Colon (tissue), 2 donors: ENCODE data around the gene CALHM2.

Experiments
- FAIRE-seq: peaks from 2 replicates; lab custom pipeline; 2012; peaks lifted over from hg19 to GRCh38; lab: Jason Lieb, UNC
- donor health status: control.
- donor health status: control.

Gene CALHM2

DNA sequence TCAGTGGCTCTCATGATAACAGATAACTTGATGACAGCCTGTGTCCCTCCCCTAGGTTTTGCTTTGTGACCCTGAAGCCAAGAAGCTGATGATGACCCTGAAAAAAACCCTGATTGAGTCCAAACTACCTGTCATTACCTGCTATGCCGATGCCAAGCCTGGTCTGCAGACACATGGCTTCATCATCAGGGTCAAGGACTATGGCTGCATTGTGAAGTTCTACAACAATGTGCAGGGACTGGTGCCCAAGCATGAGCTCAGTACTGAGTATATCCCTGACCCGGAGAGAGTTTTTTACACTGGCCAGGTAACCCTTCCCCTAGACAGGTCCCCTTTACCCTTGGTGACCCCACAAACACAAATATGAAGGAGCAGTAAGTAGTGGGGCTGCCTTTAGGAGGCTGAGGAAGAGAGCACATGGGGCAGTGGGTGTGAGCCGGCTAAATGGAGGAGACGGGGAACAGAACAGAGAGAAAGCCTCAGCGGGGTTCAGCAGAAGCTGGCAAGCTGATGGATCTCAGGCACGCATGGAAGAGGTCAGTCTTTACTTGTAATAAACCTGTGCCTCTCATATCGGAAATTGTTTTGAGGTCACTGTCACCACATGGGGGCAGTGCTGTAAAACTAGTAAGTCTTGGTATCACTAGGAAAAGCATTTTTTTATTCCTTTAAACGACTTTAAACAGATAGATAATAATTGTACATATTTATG is 35.6 kb downstream of the CALHM2 start:
- FAIRE-seq, result no peak

DNA sequence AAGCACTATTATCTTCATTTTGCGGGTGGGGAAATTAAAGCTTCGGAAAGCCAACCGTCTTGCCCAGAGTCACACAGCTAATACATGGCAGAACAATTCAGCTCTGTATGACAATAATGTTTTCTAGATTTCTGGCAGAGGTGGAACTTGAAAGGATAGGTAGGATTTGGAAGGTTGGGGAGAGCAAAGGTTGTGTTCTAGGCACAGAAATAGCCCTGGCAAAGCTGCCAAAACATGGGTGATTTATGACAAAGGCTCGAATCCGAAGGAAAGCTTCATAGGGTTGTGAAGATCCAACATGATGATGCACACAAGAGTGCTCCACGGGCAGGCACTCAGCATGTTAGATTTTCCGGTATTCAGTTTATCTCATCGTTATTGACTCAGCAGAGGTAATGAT is 36.6 kb downstream of the CALHM2 start:
- no peak for FAIRE-seq

DNA sequence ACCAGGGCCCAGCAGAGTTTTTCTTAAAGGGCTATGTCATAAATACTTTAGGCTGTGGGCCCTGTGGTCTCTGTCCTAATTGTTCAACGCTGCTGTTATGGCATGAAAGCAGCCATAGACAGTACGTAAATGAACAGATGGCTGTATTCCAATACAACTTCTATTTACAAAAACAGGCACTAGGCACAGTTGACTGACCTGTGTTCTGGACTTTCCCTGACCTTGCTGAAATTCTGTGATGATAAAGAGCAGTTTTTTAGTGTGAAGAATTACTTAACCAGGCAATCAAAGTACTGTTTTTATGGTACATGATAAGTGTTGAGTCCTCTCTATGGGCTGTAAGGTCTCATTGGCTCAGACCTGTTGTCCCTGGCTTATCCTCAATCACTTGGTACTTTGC is 38.6 kb downstream of the CALHM2 start:
- FAIRE-seq, result no peak

DNA sequence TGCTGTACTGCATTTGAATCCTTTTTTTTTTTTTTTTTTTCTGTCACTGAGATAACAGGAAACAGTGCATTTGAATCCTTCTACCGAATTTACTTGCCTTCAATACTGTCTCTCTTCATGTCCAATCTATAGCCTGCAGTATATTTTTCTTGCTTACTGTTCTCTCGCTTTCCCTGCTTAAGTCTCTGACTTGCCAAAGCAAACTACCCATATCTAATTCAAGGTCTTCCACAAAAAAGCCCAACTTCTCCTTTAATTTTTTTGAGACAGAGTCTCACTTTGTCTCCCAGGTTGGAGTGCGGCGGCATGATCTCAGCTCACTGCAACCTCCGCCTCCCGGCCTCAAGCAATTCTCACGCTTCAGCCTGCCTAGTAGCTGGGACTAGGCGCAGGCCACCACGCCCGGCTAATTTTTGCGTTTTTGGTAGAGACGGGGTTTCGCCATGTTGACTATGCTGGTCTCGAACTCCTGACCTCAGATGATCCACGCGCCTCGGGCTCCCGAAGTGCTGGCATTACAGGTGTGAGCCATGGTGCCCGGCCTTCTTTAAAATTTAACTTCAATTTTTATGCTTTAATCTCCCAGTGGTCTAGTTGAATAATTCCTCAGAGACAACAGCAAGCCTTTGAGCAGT is 54.9 kb downstream of the CALHM2 start:
- no peak for FAIRE-seq

DNA sequence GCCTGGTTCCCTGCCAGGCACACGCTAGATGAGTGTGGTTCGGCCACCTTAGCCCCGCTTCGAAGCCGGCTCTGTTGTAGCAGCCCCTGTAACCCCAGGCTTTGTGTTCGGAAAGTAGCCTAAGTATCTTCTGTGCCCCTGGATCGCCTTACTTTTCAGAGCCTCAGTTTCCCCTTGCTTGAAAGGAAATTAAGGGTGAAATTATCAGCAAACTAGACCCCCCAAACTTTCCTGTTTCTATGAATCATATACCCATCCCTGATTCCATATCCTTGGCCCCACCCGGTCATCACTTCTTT is 55.4 kb downstream of the CALHM2 start:
- FAIRE-seq, result no peak
